Measurements from ENCODE around the gene SLC17A3.

The SLC17A3 gene

GRCh38 chr6:25888626-25889025, 14.6 kb upstream of the SLC17A3 start:
- DNase-seq: no peak

- no peak for DNase-seq
Measured at GRCh38 chr6:25886066-25886465, 12.0 kb upstream of the SLC17A3 start.

- DNase-seq: no peak
Measured at GRCh38 chr6:25883991-25884390, 9.9 kb upstream of the SLC17A3 start.

- DNase-seq: no peak
Measured at GRCh38 chr6:25883536-25883935, 9.5 kb upstream of the SLC17A3 start.

- DNase-seq: no peak
Measured at GRCh38 chr6:25882051-25882496, 8.0 kb upstream of the SLC17A3 start.

GRCh38 chr6:25880601-25881000, 6.6 kb upstream of the SLC17A3 start:
- no peak for DNase-seq

- DNase-seq: no peak
Measured at GRCh38 chr6:25878721-25879322, 4.8 kb upstream of the SLC17A3 start.

GRCh38 chr6:25875926-25876602, 2.0 kb upstream of the SLC17A3 start:
- no peak for DNase-seq

GRCh38 chr6:25875563-25875905, 1.5 kb upstream of the SLC17A3 start:
- DNase-seq: no peak

GRCh38 chr6:25874822-25875562, 949 bp upstream of the SLC17A3 start:
- no peak for DNase-seq

- no peak for DNase-seq
Measured at GRCh38 chr6:25872814-25873213, 1.2 kb downstream of the SLC17A3 start.

- DNase-seq: no peak
Measured at GRCh38 chr6:25869840-25870239, 4.2 kb downstream of the SLC17A3 start.

- no peak for DNase-seq
Measured at GRCh38 chr6:25868436-25869183, 5.4 kb downstream of the SLC17A3 start.

- DNase-seq: no peak
Measured at GRCh38 chr6:25866011-25866410, 8.0 kb downstream of the SLC17A3 start.

- DNase-seq: no peak
Measured at GRCh38 chr6:25863360-25863759, 10.7 kb downstream of the SLC17A3 start.

- no peak for DNase-seq
Measured at GRCh38 chr6:25862199-25862598, 11.8 kb downstream of the SLC17A3 start.

- DNase-seq: no peak
Measured at GRCh38 chr6:25852756-25853155, 21.3 kb downstream of the SLC17A3 start.

- no peak for DNase-seq
Measured at GRCh38 chr6:25851961-25852360, 22.1 kb downstream of the SLC17A3 start.

- no peak for DNase-seq
Measured at GRCh38 chr6:25844518-25844917, 29.5 kb downstream of the SLC17A3 start.

GRCh38 chr6:25842526-25842925, 31.5 kb downstream of the SLC17A3 start:
- DNase-seq: no peak

GRCh38 chr6:25835442-25836283, 38.4 kb downstream of the SLC17A3 start:
- DNase-seq: no peak

- no peak for DNase-seq
Measured at GRCh38 chr6:25834950-25835349, 39.1 kb downstream of the SLC17A3 start.

GRCh38 chr6:25833136-25833535, 40.9 kb downstream of the SLC17A3 start:
- DNase-seq: no peak
